Activated T-helper 9 cell treated with anti-CD3 and anti-CD28 coated beads, Interleukin-2, amount 50 U/mL, for 16 hours (primary cell): Measurements from ENCODE around the gene REST.

Experiments used
- DNase-seq: peaks from one replicate; pipeline ENCODE4 v3.0.0-alpha.2; 2020; ENCODE audit warnings: low read depth

The REST gene

DNA sequence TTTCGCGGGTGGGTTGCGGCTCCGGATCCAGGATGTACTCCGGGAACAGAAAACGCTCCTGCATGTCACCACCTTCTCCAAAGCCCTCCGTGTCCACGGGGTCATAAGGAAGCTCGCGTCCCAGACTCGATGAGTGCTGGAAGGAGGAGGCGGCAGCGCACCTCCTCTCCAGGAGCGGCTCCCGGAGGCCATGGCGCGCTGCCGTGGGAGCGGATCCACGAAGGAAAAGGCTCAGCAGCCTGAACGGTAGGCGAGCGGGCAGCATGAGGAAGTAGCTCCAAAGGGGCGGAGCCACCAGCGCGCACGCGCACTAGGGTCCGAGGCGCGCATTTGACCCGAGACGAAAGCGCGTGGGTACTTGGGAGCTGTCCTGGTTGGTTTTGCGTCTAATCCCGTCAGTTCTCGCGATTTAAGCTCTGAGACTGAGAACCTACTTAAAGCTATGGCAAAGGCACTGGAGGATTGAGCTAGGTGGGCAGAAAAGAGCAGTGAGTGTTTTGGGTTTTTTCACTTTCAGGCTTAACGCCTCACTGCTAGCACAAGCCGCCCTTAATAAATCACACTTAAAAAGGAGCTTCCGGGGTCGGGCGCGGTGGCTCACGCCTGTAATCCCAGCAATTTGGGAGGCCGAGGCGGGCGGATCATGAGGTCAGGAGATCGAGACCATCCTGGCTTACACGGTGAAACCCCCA is 69.8 kb downstream of the REST start, which contains the start of gene NOA1:
TSS of gene NOA1 (minus strand) at position 286 of the 692 bp plus-strand sequence. CDS start at position 265, 21 bp downstream.
- DNase-seq: peak; percentile 97

DNA sequence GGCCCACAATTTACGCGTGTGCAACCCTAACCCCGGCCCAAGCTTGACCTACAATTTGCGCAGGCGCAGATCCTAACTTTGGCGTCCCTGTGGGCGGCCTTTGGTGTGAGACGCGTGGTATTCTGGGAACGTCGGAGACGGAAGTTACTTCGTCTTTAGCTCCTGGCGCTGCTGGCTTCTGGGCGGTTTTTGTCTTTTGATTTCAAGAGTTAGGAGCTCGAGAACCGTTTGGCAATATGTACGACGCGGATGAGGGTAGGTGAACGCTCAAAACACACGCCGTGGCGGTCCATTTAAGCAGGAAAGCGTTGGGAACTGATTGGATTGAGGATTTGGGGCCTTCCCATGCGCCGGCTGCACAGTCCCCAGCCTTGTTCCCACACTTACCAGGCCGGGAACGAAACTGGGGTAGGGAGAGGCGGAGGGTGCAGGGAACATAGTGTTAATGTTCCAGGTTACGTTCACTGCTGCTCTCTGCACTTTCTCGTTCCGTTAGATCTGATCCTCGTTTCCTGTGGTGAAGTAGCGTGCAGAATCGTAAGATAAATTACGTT is 71.1 kb downstream of the REST start, which contains the start of gene POLR2B:
TSS of gene POLR2B (plus strand) at position 147 of the 554 bp plus-strand sequence. CDS start at position 237, 90 bp downstream.
- DNase-seq: peak; percentile 81

DNA sequence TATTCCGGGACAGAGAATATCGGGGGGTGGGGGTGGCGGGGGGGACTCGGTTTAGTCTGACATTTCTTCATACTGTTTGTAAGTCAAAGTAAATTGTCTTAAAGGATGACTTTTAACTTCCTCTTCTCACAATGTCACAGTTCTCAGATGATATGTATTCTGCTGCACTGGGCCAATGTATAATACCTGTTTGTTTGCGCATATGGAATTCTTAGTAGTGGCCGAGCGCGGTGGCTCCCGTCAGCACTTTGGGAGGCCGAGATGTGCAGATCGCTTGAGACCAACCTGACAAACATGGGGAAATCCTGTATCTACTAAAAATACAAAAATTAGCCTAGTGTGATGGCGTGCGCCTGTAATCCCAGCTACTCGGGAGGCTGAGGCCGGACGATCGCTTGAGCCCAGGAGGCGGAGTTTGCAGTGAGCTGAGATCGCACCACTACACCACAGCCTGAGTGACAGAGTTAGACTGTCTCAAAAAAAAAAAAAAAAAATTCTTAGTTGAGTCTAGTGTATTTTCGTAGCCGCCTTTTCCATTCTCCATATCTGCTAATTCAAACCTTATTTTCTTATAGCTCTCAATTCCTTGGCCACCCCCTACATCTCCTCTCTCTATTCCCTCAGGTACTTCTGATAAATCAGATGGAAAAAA is 71.8 kb downstream of the REST start:
- no peak for DNase-seq

DNA sequence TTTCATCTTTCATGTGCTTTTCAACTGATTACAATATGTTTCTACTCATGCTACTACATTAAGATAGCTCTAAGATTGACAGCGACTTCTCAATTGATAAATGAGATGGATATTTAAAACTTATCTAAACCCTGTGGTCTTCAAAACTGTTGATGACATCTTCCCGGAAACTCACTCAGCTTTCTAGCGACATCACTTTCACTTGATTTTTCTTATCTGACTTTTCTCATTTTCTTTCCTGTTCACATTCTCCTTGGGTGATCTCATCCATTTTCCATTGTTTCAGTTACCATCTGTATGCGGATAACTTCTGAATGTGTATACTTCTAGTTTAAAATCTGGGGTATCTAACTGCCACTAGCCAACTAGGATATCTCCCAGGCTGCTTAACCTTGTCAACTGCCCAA is 74.1 kb downstream of the REST start:
- no peak for DNase-seq

DNA sequence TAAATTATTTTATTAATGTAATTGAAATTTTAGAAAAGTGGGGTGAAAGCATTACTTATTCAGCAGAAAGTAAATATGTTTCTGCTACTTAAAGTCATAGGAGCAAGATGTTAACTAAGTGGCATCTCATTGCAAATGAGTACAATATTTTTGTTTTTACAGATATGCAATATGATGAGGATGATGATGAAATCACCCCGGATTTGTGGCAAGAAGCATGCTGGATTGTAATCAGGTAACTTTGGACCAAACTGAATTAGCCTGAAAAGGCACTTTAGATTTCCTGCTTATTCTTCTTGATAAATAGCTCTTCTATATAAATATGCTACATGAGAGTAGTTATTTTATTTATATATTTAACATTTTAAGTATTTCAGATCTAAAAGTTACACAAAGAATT is 78.5 kb downstream of the REST start:
- DNase-seq: no peak

DNA sequence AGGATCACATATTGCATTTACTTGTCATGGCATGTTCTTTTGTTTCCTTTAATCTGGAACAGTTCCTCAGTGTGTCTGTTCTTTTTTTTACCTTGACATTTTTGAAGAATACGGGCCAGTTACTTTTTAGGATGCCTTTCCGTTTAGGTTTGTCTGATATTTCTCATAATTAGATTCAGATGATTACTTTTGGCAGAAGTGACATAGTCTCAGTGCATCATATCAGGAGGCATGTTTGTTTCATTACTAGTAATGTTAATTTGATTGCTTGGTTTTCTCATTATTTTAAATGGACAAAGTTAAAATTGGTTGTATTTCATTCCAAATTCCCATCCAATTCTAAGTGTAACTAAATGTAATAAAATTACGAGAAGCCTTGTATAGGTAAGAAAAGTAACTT is 79.3 kb downstream of the REST start:
- DNase-seq: no peak

DNA sequence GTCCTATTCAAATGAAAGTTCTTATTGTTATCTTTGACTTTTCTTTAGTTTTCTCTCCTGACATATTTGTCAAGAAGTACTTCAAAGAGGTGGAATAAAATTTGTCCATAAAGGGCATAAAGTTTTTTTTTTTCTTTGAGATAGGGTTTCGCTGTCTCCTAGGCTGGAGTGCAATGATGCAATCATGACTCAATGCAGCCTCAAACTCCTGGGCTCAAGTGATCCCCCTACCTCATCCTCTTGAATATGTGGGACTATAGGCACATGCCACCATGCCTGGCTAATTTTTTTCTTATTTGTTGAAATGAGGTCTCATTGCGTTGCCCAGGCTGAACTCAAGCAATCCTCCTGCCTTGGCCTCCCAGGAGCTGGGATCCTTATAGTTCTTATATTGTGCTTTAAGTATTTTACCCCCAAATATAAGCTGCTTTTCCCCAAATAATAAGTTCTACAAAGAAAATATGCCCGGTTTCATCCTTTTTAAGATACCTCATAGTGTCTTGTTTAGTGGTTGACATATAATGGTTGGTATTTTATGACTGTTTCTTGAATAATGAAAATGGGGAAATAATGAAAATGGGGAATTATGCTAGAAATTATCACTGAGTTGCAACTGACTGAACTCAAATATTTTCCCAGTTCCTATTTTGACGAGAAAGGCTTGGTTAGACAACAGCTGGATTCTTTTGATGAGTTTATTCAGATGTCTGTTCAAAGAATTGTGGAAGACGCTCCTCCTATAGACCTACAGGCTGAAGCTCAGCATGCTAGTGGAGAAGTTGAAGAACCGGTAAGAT is 82.6 kb downstream of the REST start:
- DNase-seq: no peak

DNA sequence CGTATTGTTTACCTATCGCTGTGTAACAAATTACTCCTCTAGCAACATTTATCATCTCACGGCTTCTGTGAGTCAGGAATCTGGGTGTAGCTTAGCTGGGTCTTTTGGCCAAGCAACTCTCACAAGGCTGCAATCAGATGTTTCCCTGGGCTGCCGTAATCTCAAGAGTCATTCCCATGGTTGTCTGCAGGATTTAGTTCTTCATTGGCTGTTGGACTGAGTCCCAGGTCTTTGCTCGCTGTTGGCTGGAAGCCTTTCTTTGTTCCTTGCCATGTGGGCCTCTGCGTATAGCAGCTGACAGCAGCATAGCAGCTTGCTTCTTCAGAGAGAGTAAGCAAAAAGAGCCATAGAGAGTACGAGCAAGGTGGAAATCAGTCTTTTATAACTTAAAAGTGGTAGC is 87.8 kb downstream of the REST start:
- DNase-seq: no peak

DNA sequence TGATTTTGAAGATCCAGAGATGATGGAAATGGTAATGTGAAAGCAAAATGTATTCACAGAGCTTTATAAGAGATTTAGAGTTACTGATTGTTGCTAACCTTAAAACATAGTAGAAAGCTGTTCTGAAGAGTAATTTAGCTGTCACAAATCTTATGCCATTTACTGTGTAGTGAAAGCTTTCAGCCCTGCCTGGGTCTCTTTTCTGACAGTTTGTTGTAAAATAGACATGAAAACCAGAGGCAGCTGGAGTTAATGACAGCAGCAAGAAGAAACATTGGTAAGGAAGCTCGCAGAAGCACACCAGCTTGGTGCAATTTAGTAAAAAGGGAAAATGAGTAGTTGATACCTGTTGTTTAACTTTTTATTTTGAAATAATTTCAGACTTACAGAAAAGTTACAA is 92.1 kb downstream of the REST start:
- no peak for DNase-seq

DNA sequence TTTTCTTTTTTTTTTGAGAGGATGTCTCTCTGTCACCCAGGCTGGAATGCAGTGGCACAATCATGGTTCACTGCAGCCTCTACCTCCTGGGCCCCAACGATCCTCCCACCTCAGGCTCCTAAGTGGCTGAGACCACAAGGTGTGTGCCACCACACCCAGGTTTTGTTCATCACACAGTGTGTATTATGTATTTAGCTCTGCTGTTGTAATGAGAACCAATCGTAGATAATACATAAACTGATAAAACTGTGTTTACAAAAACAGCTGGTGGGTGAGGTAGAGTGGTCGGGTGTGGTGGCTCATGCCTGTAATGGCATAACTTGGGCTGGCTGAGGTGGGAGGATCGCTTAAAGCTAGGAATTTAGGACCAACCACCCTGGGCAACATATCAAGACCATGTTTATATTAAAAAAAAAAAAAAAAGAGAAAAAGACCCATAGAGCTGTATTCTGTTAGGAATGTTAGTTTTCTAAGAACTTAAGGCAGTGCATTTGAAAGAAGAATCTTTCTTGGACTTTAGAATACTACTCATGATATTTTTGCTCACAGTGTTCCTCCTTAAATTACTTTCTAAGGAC is 105.9 kb downstream of the REST start:
- DNase-seq: no peak
